Sciatic nerve (tissue), 2 donors: Measurements from ENCODE around the gene MECP2. TPM values are rescaled to one million over a fixed set of nuclear protein-coding genes. Genes with fewer than 3 reads are reported as not detected.
"Not testable (repeated sequence)": the region's sequence is repeated elsewhere in the genome, so short reads cannot be mapped to it uniquely, and the experiment has no call there.

Experiments
- ATAC-seq: fragments of 200-7000 bp; cut with Tn5 transposase; one replicate; pipeline ENCODE4 v1.9.1; 2020; ENCODE audit warnings: mild to moderate bottlenecking, moderate library complexity
- DNase-seq: peaks from one replicate; pipeline ENCODE4 v3.0.0-alpha.2; 2020; ENCODE audit warnings: low spot score
- intact Hi-C: fragments of 100-400 bp; cut with DNase I; formaldehyde crosslinking; loops from one replicate; pipeline ENCODE4 v1.14.2; 2022
- microRNA-seq: library from miRNA; unstranded; fragments of <30 nt; microRNA quantifications from one replicate; pipeline ENCODE4 v1.2.0, GENCODE V29; 2020
- total RNA-seq: library from RNA; stranded (reverse); fragmentation: NEBNext Ultra II Directional; extraction: Animal tissue kit (Norgen Biotek cat#: 25700); gene quantifications from one replicate; pipeline ENCODE4 v1.2.1, GENCODE V29; 2021
- donor health status: DM: no; HTN: no; CAD: no.
- donor health status: DM: no; HTN: no; CAD: no.

Gene MECP2
- total RNA-seq, 1 donor from 2014 or later: 85.6 TPM

GRCh38 chrX:153983321-153983801, 114.2 kb downstream of the MECP2 start:
- no peak for ATAC-seq
- intact Hi-C loops: no loop called here

GRCh38 chrX:153981771-153982533, 115.6 kb downstream of the MECP2 start:
- DNase-seq (peak; percentile 87), ATAC-seq (peak; percentile 88)
- intact Hi-C loops: no loop called here

More at GRCh38 chrX:153983321-153983801, 114.2 kb downstream of the MECP2 start:
- no peak for DNase-seq

GRCh38 chrX:153981231-153981630, 116.3 kb downstream of the MECP2 start:
- peak; percentile 8 for ATAC-seq
- intact Hi-C loops: no loop called here

GRCh38 chrX:153980394-153980793, 117.1 kb downstream of the MECP2 start:
- ATAC-seq, intact Hi-C loops, DNase-seq: not testable (repeated sequence)

More at GRCh38 chrX:153981231-153981630, 116.3 kb downstream of the MECP2 start:
- DNase-seq: no peak

- no peak for DNase-seq
- ATAC-seq: no peak
- intact Hi-C loops: no loop called here
Measured at GRCh38 chrX:153974726-153975286, 122.7 kb downstream of the MECP2 start.

GRCh38 chrX:153974003-153974725, 123.4 kb downstream of the MECP2 start:
- peak; percentile 62 for DNase-seq
- ATAC-seq: no peak
- intact Hi-C loops: no loop called here

- DNase-seq (peak; percentile 59), ATAC-seq (no peak)
- intact Hi-C loops: no loop called here
Measured at GRCh38 chrX:153973127-153974002, 124.2 kb downstream of the MECP2 start.

- ATAC-seq (peak; percentile 45), DNase-seq (peak; percentile 94)
- intact Hi-C loops: no loop called here
Measured at GRCh38 chrX:153972368-153973126, 125.0 kb downstream of the MECP2 start, which contains the start of gene TMEM187. TMEM187 (plus strand) TSS chrX:153972754; CDS start chrX:153982063, 9,309 bp downstream.

Small RNAs within 50 kb of the gene (microRNA-seq; reads per million reads assigned to microRNA genes)
- gene MIR3202-1 (not detected), gene MIR3202-2 (not detected), gene MIR718 (not detected)

Other genes starting within 250 kb of the MECP2 start
- gene L1CAM, start 211.5 kb downstream of the MECP2 start, total RNA-seq: 83.2 TPM
- 5.6 TPM for gene AVPR2, start 193.0 kb downstream of the MECP2 start, total RNA-seq
- 50.7 TPM for gene ARHGAP4, start 171.5 kb downstream of the MECP2 start, total RNA-seq
- gene NAA10, start 162.7 kb downstream of the MECP2 start, total RNA-seq: 73.6 TPM
- gene RENBP, start 153.1 kb downstream of the MECP2 start, total RNA-seq: 23.0 TPM
- gene HCFC1, start 125.9 kb downstream of the MECP2 start, total RNA-seq: 42.2 TPM
- gene TMEM187, start 125.0 kb downstream of the MECP2 start, total RNA-seq: 10.3 TPM
- gene IRAK1, start 77.8 kb downstream of the MECP2 start, total RNA-seq: 53.9 TPM
- gene OPN1LW, start 46.5 kb upstream of the MECP2 start, total RNA-seq: not detected
- gene OPN1MW, start 84.9 kb upstream of the MECP2 start, total RNA-seq: not detected
- gene OPN1MW2, start 122.0 kb upstream of the MECP2 start, total RNA-seq: not detected
- gene OPN1MW3, start 159.9 kb upstream of the MECP2 start, total RNA-seq: not detected
- gene TEX28, start 197.4 kb upstream of the MECP2 start, total RNA-seq: not detected
- 0.18 TPM for gene TKTL1, start 198.1 kb upstream of the MECP2 start, total RNA-seq